Tibial nerve (tissue), 4 donors: ENCODE measurements around the gene ABCG1.

Source experiments
- CTCF ChIP-seq, 5 experiments: fragments of 200-600 bp in 3 of 5; fragments of 450-650 bp in 2 of 5; sonication (generic) in 3 of 5; IDR thresholded peaks; one replicate each; pipeline ENCODE4 v1.5.1; 2016 to 2019; ENCODE audit warnings: antibody characterized with exemption in 5 of 5, mild to moderate bottlenecking in 3 of 5, moderate library complexity in 2 of 5
- EP300 ChIP-seq, 2 donors: sonication (generic); formaldehyde crosslinking; IDR thresholded peaks; one replicate each; pipeline ENCODE4 v1.6.1; 2017; ENCODE audit warnings: antibody characterized with exemption in 2 of 2, mild to moderate bottlenecking in 1 of 2
- POLR2A ChIP-seq, 2 donors: fragments of 450-650 bp; IDR thresholded peaks; one replicate each; pipeline ENCODE4 v1.6.1; 2017; ENCODE audit warnings: antibody characterized with exemption in 2 of 2, mild to moderate bottlenecking in 2 of 2, moderate library complexity in 2 of 2

- no peak for TF ChIP-seq CTCF (IDR thresholded peaks at IDR 0.05)
- TF ChIP-seq POLR2A (IDR thresholded peaks at IDR 0.05) = no peak
- TF ChIP-seq EP300 (IDR thresholded peaks at IDR 0.05) = no peak
Measured at GRCh38 chr21:42312626-42313104, 93.7 kb downstream of the ABCG1 start.
